Neuronal stem cell (in vitro differentiated cells): Measurements from ENCODE around the gene LOXL3.

Experiments used
- DNase-seq: peaks from one replicate; pipeline ENCODE4 v3.0.0-alpha.2; 2013; ENCODE audit warnings: low spot score
- H2AFZ ChIP-seq: one replicate; pipeline ENCODE4 v1.6.1; 2013; ENCODE audit warnings: mild to moderate bottlenecking, low read length, inconsistent platforms
- H2AK5ac ChIP-seq: 2 replicates; pipeline ENCODE4 v1.6.1; 2013; ENCODE audit warnings: low read depth, mild to moderate bottlenecking, inconsistent platforms, low read length, moderate library complexity, mixed read lengths
- H2BK120ac ChIP-seq: 2 replicates; pipeline ENCODE4 v1.6.1; 2013; ENCODE audit warnings: low read depth, mild to moderate bottlenecking, inconsistent platforms, low read length, moderate library complexity, mixed read lengths
- H2BK12ac ChIP-seq: one replicate; pipeline ENCODE4 v1.6.1; 2013; ENCODE audit warnings: low read length, inconsistent platforms
- H2BK15ac ChIP-seq: 2 replicates; pipeline ENCODE4 v1.6.1; 2013; ENCODE audit warnings: mild to moderate bottlenecking, low read length, inconsistent platforms, mixed read lengths
- H2BK5ac ChIP-seq: one replicate; pipeline ENCODE4 v1.6.1; 2013; ENCODE audit warnings: inconsistent platforms, mild to moderate bottlenecking, low read length, moderate library complexity
- H3K14ac ChIP-seq: one replicate; pipeline ENCODE4 v1.6.1; 2013; ENCODE audit warnings: low read length, inconsistent platforms
- H3K18ac ChIP-seq: 2 replicates; pipeline ENCODE4 v1.6.1; 2013; ENCODE audit warnings: low read length, inconsistent platforms
- H3K23ac ChIP-seq: 2 replicates; pipeline ENCODE4 v1.6.1; 2013; ENCODE audit warnings: low read depth, mild to moderate bottlenecking, mixed read lengths, low read length, inconsistent platforms; ENCODE audit not compliant: poor library complexity
- H3K27ac ChIP-seq: replicated peaks from 3 replicates; pipeline ENCODE4 v1.5.1; 2013; ENCODE audit warnings: low read length, inconsistent platforms
- H3K27me3 ChIP-seq, 3 experiments: 2 replicates each; pipeline ENCODE4 v1.6.1; 2013; ENCODE audit warnings: low read length in 3 of 3, mild to moderate bottlenecking in 2 of 3, inconsistent platforms in 1 of 3, low read depth in 1 of 3, mixed read lengths in 1 of 3, moderate library complexity in 1 of 3; ENCODE audit not compliant: control insufficient read depth in 3 of 3, insufficient read depth in 3 of 3
- H3K36me3 ChIP-seq, 2 donors: replicated peaks in 1 of 2; 2 replicates each; pipeline ENCODE4 v1.6.1; 2013; ENCODE audit warnings: low read length in 2 of 2; ENCODE audit not compliant: control insufficient read depth in 2 of 2, insufficient read depth in 2 of 2
- H3K4ac ChIP-seq: 2 replicates; pipeline ENCODE4 v1.6.1; 2013; ENCODE audit warnings: inconsistent platforms, mild to moderate bottlenecking, low read length, moderate library complexity
- H3K4me1 ChIP-seq, 2 donors: 1 replicate in 1 of 2; 2 replicates in 1 of 2; pipeline ENCODE4 v1.6.1; 2013; ENCODE audit warnings: low read length in 2 of 2, low read depth in 1 of 2; ENCODE audit not compliant: control insufficient read depth in 2 of 2, insufficient read depth in 1 of 2
- H3K4me2 ChIP-seq: one replicate; pipeline ENCODE4 v1.6.1; 2013; ENCODE audit warnings: mild to moderate bottlenecking, low read length, inconsistent platforms; ENCODE audit not compliant: insufficient read depth, poor library complexity, severe bottlenecking
- H3K4me3 ChIP-seq, 2 donors: 2 replicates each; pipeline ENCODE4 v1.5.1; 2013; ENCODE audit warnings: low read length in 2 of 2, mild to moderate bottlenecking in 2 of 2, inconsistent platforms in 1 of 2, moderate library complexity in 1 of 2
- H3K79me1 ChIP-seq: one replicate; pipeline ENCODE4 v1.6.1; 2013; ENCODE audit warnings: low read depth, mild to moderate bottlenecking, inconsistent platforms, low read length, moderate library complexity
- H3K9ac ChIP-seq: one replicate; pipeline ENCODE4 v1.6.1; 2013; ENCODE audit warnings: mild to moderate bottlenecking, low read depth, low read length, inconsistent platforms; ENCODE audit not compliant: poor library complexity
- H3K9me3 ChIP-seq, 2 donors: replicated peaks in 1 of 2; 2 replicates each; pipeline versions ENCODE3 to v1.6.1; 2013; ENCODE audit warnings: low read length in 2 of 2, mild to moderate bottlenecking in 2 of 2, inconsistent platforms in 1 of 2, low read depth in 1 of 2, mixed read lengths in 1 of 2, moderate library complexity in 1 of 2; ENCODE audit not compliant: control insufficient read depth in 2 of 2, insufficient read depth in 1 of 2
- H4K8ac ChIP-seq: one replicate; pipeline ENCODE4 v1.6.1; 2013; ENCODE audit warnings: low read depth, mild to moderate bottlenecking, inconsistent platforms, low read length, moderate library complexity
- H4K91ac ChIP-seq: one replicate; pipeline ENCODE4 v1.6.1; 2013; ENCODE audit warnings: low read length, low read depth, mild to moderate bottlenecking, inconsistent platforms; ENCODE audit not compliant: poor library complexity
- WGBS, 2 donors: extraction: QIAGEN DNeasy Blood & Tissue Kit; methylation state at CpG; one replicate each; pipeline ENCODE4 v1.1.7; 2013; ENCODE audit warnings: missing lambda C conversion rate in 2 of 2, mixed read lengths in 1 of 2; ENCODE audit not compliant: insufficient read length in 2 of 2, insufficient replicate concordance in 1 of 2; ENCODE audit errors: extremely low coverage in 2 of 2; 5-methylcytosine and 5-hydroxymethylcytosine counted together

LOXL3 gene

GRCh38 chr2:74496997-74497776 lies 56.6 kb downstream of the LOXL3 start:
- Histone ChIP-seq H3K27me3 (peaks cover 45 to 67% (median 62%) of the 10 kb centered on the region in 3 experiments), H3K4me3 (peak overlapping the region; percentile 41 to 74), H3K9ac (no peak overlapping the region), H3K79me1 (no peaks in the 10 kb centered on the region), H2BK15ac (no peak overlapping the region), H2AFZ (peak overlapping the region; percentile 85), H4K91ac (no peak overlapping the region), H3K23ac (no peak overlapping the region), H3K4me1 (peaks cover 15 to 16% of the 10 kb centered on the region in 2 donors), H3K4ac (no peak overlapping the region), H2BK12ac (no peak overlapping the region), H3K4me2 (peak overlapping the region; percentile 82), H3K18ac (no peak overlapping the region), H3K36me3 (peaks cover 13 to 24% of the 10 kb centered on the region in 2 donors), H2BK5ac (no peak overlapping the region), H3K9me3 (no peaks in the 10 kb centered on the region), H2BK120ac (no peak overlapping the region), H3K14ac (no peak overlapping the region), H4K8ac (no peak overlapping the region), H3K27ac (no peak overlapping the region), H2AK5ac (no peak overlapping the region)
- DNase-seq = no peak
- no CpG with 5 or more reads among the region's 19 CpGs for WGBS, 2 donors

DNA sequence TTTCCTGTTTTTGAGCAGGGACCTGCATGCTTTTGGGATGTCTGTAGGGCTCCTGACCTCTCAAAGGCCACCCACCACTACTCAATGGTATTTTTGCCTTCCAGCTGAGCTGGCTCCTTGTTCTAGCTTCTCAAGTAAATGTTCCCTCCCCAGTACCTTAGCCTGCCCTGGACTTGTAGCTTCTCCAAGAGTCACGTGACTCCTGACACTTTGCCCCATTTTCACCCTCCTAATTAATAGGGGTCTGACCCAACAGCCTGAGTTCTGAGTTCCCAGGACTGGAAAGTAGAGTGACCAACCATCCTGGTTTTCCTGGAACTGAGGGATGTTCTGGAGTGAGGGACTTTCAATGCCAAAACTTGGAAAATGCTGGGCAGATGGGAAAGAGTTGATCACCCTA lies 58.3 kb downstream of the LOXL3 start:
- Histone ChIP-seq H2BK12ac (no peak overlapping the region), H3K4me1 (peaks cover 13 to 15% of the 10 kb centered on the region in 2 donors), H3K36me3 (peaks cover 29 to 41% of the 10 kb centered on the region in 2 donors), H3K9ac (no peak overlapping the region), H3K9me3 (no peaks in the 10 kb centered on the region), H2BK15ac (no peak overlapping the region), H3K4me2 (no peak overlapping the region), H2AFZ (no peak overlapping the region), H3K18ac (no peak overlapping the region), H3K27ac (no peak overlapping the region), H3K27me3 (peaks cover 30 to 50% (median 44%) of the 10 kb centered on the region in 3 experiments), H3K79me1 (no peaks in the 10 kb centered on the region), H3K4me3 (no peak overlapping the region), H3K4ac (no peak overlapping the region), H2BK120ac (no peak overlapping the region), H4K91ac (no peak overlapping the region), H3K23ac (no peak overlapping the region), H3K14ac (no peak overlapping the region), H4K8ac (no peak overlapping the region), H2BK5ac (no peak overlapping the region), H2AK5ac (no peak overlapping the region)
- DNase-seq = no peak
- no CpG with 5 or more reads among the region's 1 CpG for WGBS, 2 donors

DNA sequence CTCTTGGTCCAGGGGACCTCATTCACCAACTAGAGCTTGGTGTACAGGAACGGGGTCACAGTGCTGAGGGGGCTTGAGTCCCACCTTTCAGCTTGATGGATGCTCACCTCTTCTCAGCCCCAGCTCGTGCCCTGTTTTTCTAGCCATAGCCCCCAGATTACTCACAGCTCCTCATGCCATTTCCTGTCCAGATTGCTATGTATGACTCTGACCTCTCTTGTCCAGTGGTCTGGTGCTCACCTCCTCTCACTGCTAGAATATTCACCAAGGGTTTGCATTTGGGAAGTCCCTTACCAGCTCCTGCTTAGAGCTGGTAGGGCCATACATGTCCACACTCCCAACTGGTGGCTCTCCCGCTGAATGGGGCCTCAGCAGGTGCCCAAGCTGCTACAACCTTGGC lies 60.2 kb downstream of the LOXL3 start:
- no peak overlapping the region for H2AK5ac ChIP-seq
- H2BK120ac ChIP-seq = no peak overlapping the region
- no peak overlapping the region for H3K4me3 ChIP-seq
- no peak overlapping the region for H3K4me2 ChIP-seq
- H3K79me1 ChIP-seq = no peaks in the 10 kb centered on the region
- H3K4me1 ChIP-seq = peaks cover 8 to 9% of the 10 kb centered on the region in 2 donors
- H2BK15ac ChIP-seq = no peak overlapping the region
- no peak for DNase-seq
- no peak overlapping the region for H2AFZ ChIP-seq
- no peak overlapping the region for H3K4ac ChIP-seq
- WGBS, 2 donors = no CpG with 5 or more reads among the region's 3 CpGs
- peaks cover 30 to 46% of the 10 kb centered on the region in 2 donors for H3K36me3 ChIP-seq
- H2BK5ac ChIP-seq = no peak overlapping the region
- peaks cover 13 to 31% (median 25%) of the 10 kb centered on the region in 3 experiments for H3K27me3 ChIP-seq
- no peak overlapping the region for H4K8ac ChIP-seq
- H3K18ac ChIP-seq = no peak overlapping the region
- no peak overlapping the region for H3K23ac ChIP-seq
- no peak overlapping the region for H3K9ac ChIP-seq
- no peak overlapping the region for H3K27ac ChIP-seq
- H2BK12ac ChIP-seq = no peak overlapping the region
- H4K91ac ChIP-seq = no peak overlapping the region
- no peaks in the 10 kb centered on the region for H3K9me3 ChIP-seq
- no peak overlapping the region for H3K14ac ChIP-seq

DNA sequence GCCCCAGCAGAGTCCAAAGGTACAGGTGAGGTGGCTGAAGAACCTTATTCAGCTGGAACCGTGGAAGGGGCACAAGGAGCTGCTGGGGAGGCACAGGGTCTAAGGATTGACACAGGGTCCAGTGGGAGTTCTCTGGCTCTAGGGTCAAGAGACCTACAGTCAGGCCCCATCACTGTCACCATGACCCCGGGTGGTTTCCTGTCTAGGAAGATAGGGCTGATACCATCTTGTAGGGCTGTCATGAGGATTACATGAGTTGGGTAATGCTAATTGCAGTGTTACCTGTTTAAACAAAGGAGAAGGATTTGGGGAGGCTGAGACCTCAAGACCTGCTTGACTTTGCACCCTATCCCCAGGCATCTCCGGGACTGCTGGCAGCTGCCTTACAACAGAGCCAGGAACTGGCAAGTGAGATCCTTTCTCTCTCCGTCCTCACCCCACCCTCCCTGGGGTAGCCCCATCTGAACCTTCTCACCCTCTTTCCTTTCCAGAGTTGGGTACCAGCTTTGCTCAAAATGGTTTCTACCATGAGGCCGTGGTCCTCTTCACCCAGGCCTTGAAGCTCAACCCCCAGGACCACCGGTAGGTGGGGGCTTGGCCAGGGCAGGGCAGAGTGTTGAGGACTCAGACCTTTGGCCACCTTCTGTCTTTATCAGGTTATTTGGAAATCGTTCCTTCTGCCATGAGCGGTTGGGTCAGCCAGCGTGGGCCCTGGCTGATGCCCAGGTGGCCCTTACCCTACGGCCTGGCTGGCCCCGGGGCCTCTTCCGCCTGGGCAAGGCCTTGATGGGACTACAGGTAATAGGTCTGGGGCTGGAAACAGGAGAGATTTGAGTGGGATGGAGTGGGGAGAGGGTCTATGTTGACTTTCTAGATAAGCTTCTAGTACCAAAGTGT lies 61.8 kb downstream of the LOXL3 start:
- H2AK5ac ChIP-seq = no peak overlapping the region
- H2BK120ac ChIP-seq = no peak overlapping the region
- H3K9me3 ChIP-seq = no peaks in the 10 kb centered on the region
- H3K18ac ChIP-seq = no peak overlapping the region
- H2BK15ac ChIP-seq = no peak overlapping the region
- H2AFZ ChIP-seq = no peak overlapping the region
- H3K4me1 ChIP-seq = no peaks in the 10 kb centered on the region
- no peak overlapping the region for H2BK12ac ChIP-seq
- H3K4me2 ChIP-seq = no peak overlapping the region
- no peaks in the 10 kb centered on the region for H3K79me1 ChIP-seq
- WGBS, 2 donors = no CpG with 5 or more reads among the region's 12 CpGs
- H3K27me3 ChIP-seq = peaks cover under 1 to 15% (median 9%) of the 10 kb centered on the region in 3 experiments
- H4K8ac ChIP-seq = no peak overlapping the region
- no peak overlapping the region for H3K23ac ChIP-seq
- no peak overlapping the region for H3K27ac ChIP-seq
- no peak overlapping the region for H4K91ac ChIP-seq
- no peak overlapping the region for H2BK5ac ChIP-seq
- no peak overlapping the region for H3K4ac ChIP-seq
- H3K9ac ChIP-seq = no peak overlapping the region
- no peak overlapping the region for H3K14ac ChIP-seq
- peaks cover 31 to 50% of the 10 kb centered on the region in 2 donors for H3K36me3 ChIP-seq
- no peak overlapping the region for H3K4me3 ChIP-seq
- no peak for DNase-seq
